ENCODE results near the gene DOK6. TPM values are rescaled to one million over a fixed set of nuclear protein-coding genes. Genes with fewer than 3 reads are reported as not detected.

DOK6 gene
- total and polyA plus RNA-seq, 2 experiments from 2014 or later = 0.29 to 0.42 TPM

DNA sequence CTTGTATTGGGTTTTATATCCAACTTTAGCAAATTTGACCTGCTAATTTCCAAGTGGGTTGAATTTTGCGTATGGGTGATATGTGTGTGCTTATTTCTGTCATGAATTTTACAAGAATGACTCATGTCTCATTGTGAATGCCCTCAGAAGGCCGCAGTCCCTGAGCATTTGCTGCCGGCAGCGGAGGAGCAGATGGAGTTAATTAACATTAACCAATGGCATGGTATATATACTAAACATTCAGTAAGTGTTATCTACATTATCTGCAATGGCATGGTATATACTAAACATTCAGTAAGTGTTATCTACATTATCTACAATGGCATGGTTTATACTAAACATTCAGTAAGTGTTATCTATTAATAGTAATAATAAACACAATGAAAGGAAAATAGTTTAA lies 90.1 kb downstream of the DOK6 start (continued):
- TF ChIP-seq, protein P1, sequence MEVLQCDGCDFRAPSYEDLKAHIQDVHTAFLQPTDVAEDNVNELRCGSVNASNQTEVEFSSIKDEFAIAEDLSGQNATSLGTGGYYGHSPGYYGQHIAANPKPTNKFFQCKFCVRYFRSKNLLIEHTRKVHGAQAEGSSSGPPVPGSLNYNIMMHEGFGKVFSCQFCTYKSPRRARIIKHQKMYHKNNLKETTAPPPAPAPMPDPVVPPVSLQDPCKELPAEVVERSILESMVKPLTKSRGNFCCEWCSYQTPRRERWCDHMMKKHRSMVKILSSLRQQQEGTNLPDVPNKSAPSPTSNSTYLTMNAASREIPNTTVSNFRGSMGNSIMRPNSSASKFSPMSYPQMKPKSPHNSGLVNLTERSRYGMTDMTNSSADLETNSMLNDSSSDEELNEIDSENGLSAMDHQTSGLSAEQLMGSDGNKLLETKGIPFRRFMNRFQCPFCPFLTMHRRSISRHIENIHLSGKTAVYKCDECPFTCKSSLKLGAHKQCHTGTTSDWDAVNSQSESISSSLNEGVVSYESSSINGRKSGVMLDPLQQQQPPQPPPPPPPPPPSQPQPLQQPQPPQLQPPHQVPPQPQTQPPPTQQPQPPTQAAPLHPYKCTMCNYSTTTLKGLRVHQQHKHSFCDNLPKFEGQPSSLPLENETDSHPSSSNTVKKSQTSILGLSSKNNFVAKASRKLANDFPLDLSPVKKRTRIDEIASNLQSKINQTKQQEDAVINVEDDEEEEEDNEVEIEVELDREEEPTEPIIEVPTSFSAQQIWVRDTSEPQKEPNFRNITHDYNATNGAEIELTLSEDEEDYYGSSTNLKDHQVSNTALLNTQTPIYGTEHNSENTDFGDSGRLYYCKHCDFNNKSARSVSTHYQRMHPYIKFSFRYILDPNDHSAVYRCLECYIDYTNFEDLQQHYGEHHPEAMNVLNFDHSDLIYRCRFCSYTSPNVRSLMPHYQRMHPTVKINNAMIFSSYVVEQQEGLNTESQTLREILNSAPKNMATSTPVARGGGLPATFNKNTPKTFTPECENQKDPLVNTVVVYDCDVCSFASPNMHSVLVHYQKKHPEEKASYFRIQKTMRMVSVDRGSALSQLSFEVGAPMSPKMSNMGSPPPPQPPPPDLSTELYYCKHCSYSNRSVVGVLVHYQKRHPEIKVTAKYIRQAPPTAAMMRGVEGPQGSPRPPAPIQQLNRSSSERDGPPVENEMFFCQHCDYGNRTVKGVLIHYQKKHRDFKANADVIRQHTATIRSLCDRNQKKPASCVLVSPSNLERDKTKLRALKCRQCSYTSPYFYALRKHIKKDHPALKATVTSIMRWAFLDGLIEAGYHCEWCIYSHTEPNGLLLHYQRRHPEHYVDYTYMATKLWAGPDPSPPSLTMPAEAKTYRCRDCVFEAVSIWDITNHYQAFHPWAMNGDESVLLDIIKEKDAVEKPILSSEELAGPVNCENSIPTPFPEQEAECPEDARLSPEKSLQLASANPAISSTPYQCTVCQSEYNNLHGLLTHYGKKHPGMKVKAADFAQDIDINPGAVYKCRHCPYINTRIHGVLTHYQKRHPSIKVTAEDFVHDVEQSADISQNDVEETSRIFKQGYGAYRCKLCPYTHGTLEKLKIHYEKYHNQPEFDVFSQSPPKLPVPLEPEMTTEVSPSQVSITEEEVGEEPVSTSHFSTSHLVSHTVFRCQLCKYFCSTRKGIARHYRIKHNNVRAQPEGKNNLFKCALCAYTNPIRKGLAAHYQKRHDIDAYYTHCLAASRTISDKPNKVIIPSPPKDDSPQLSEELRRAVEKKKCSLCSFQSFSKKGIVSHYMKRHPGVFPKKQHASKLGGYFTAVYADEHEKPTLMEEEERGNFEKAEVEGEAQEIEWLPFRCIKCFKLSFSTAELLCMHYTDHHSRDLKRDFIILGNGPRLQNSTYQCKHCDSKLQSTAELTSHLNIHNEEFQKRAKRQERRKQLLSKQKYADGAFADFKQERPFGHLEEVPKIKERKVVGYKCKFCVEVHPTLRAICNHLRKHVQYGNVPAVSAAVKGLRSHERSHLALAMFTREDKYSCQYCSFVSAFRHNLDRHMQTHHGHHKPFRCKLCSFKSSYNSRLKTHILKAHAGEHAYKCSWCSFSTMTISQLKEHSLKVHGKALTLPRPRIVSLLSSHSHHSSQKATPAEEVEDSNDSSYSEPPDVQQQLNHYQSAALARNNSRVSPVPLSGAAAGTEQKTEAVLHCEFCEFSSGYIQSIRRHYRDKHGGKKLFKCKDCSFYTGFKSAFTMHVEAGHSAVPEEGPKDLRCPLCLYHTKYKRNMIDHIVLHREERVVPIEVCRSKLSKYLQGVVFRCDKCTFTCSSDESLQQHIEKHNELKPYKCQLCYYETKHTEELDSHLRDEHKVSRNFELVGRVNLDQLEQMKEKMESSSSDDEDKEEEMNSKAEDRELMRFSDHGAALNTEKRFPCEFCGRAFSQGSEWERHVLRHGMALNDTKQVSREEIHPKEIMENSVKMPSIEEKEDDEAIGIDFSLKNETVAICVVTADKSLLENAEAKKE (CRISPR knock-in tag; IDR thresholded peaks at IDR 0.05) = no peak
- TF ChIP-seq NANOG (IDR thresholded peaks at IDR 0.05; ENCODE audit: borderline replicate concordance) = no peak
- TF ChIP-seq POLR2AphosphoS5 (IDR thresholded peaks at IDR 0.05; ENCODE audit: low read depth) = no peak
- no peak for TF ChIP-seq CREB1 (CRISPR knock-in tag; IDR thresholded peaks at IDR 0.05; ENCODE audit: low read depth)
- TF ChIP-seq EZH2 (IDR thresholded peaks at IDR 0.05; ENCODE audit: low read depth, unreplicated experiment) = no peak
- TF ChIP-seq STAT1 (IDR thresholded peaks at IDR 0.05; ENCODE audit: unreplicated experiment) = no peak
- TF ChIP-seq JUNB (IDR thresholded peaks at IDR 0.05; ENCODE audit: unreplicated experiment) = no peak
- no peak for TF ChIP-seq ZNF114 (CRISPR knock-in tag; IDR thresholded peaks at IDR 0.05)
- TF ChIP-seq EZH2phosphoT487 (IDR thresholded peaks at IDR 0.05; ENCODE audit: unreplicated experiment) = no peak

DNA sequence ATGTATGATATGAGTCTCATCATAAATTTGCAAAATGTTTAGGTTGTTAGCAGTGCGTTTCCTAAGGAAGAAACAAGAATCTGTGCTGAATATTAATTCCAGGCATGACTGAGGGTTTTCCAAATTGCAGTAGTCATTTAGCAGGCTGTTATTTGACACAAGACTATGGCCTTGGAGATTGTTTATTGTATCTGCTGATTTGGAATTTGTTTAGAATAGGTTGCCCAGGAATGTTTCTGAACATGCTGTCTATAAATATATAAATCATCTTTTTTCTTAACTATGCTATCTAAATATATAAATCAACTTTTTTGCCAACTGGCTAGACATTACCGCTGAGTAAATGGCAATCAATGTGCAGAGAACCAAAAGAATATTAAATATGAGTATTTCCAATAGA lies 90.9 kb downstream of the DOK6 start:
- H3F3A ChIP-seq (replicated peaks; ENCODE audit: low read depth) = no peaks in the 10 kb centered on the region
- no peak overlapping the region for H3K4me2 ChIP-seq
- H3K9me3 Mint-ChIP-seq = peaks cover 12% of the 10 kb centered on the region
- H3K4me1 Mint-ChIP-seq = no peaks in the 10 kb centered on the region
- no peaks in the 10 kb centered on the region for H3K27me3 Mint-ChIP-seq (ENCODE audit: insufficient read depth, low read depth, poor library complexity)
- H4K20me1 ChIP-seq (replicated peaks; ENCODE audit: insufficient read depth) = no peaks in the 10 kb centered on the region
- no peaks in the 10 kb centered on the region for H3K9me2 ChIP-seq (ENCODE audit: insufficient read depth)
- no peak overlapping the region for H3K4me3 ChIP-seq
- peaks cover 6% of the 10 kb centered on the region for H3K36me3 Mint-ChIP-seq (ENCODE audit: low read depth)
- no peaks in the 10 kb centered on the region for H3K4me1 ChIP-seq (ENCODE audit: insufficient read depth)
- H3K4me3 Mint-ChIP-seq = no peak overlapping the region
- no peaks in the 10 kb centered on the region for H3K27me3 ChIP-seq (ENCODE audit: insufficient read depth)
- no peaks in the 10 kb centered on the region for H3K36me3 ChIP-seq (ENCODE audit: insufficient read depth)
- no peaks in the 10 kb centered on the region for H3K79me2 ChIP-seq (replicated peaks; ENCODE audit: insufficient read depth)
- DNase-seq (ENCODE audit: low spot score) = no peak
- ATAC-seq = no peak
- H3K27ac Mint-ChIP-seq = no peak overlapping the region
- no peak overlapping the region for H3K27ac ChIP-seq (ENCODE audit: low read depth)
- no peak overlapping the region for H2AFZ ChIP-seq
- TF ChIP-seq EZH2 (IDR thresholded peaks at IDR 0.05; ENCODE audit: low read depth, unreplicated experiment) = no peak
- TF ChIP-seq JUNB (IDR thresholded peaks at IDR 0.05; ENCODE audit: unreplicated experiment) = no peak
- TF ChIP-seq, protein P1 (CRISPR knock-in tag; IDR thresholded peaks at IDR 0.05) = no peak
- TF ChIP-seq POLR2AphosphoS5 (IDR thresholded peaks at IDR 0.05; ENCODE audit: low read depth) = no peak
- no peak for TF ChIP-seq STAT1 (IDR thresholded peaks at IDR 0.05; ENCODE audit: unreplicated experiment)
